Lung (tissue), 12 donors: ENCODE data around the gene PERP. TPM values are rescaled to one million over a fixed set of nuclear protein-coding genes. Genes with fewer than 3 reads are reported as not detected.

Experiments
- ATAC-seq: fragments of 200-7000 bp; cut with Tn5 transposase; one replicate; pipeline ENCODE4 v1.9.1; 2020; ENCODE audit warnings: moderate number of reproducible peaks; ENCODE audit not compliant: insufficient read depth, low FRiP score
- DNase-seq, 3 donors: peaks; one replicate each; pipeline ENCODE4 v3.0.0-alpha.2; 2013 to 2017
- H3K27ac ChIP-seq, 2 donors: one replicate each; pipeline ENCODE4 v1.5.1; 2013; ENCODE audit warnings: mild to moderate bottlenecking in 2 of 2, moderate library complexity in 2 of 2, control low read depth in 1 of 2, inconsistent platforms in 1 of 2, low read depth in 1 of 2, low read length in 1 of 2
- H3K27me3 ChIP-seq, 3 donors: one replicate each; pipeline ENCODE4 v1.5.1; 2013; ENCODE audit warnings: low read length in 2 of 3; ENCODE audit not compliant: control insufficient read depth in 3 of 3, insufficient read depth in 3 of 3
- H3K36me3 ChIP-seq, 4 donors: one replicate each; pipeline ENCODE4 v1.5.1; 2013; ENCODE audit warnings: low read length in 4 of 4, mild to moderate bottlenecking in 1 of 4, moderate library complexity in 1 of 4; ENCODE audit not compliant: control insufficient read depth in 4 of 4, insufficient read depth in 4 of 4
- H3K4me1 ChIP-seq, 5 donors: one replicate each; pipeline ENCODE4 v1.5.1; 2013; ENCODE audit warnings: low read length in 5 of 5, mild to moderate bottlenecking in 2 of 5, moderate library complexity in 1 of 5; ENCODE audit not compliant: control insufficient read depth in 5 of 5, insufficient read depth in 5 of 5
- H3K4me3 ChIP-seq: one replicate; pipeline ENCODE4 v1.5.1; 2013; ENCODE audit warnings: mild to moderate bottlenecking, control low read depth, moderate library complexity
- H3K9ac ChIP-seq, 2 donors: one replicate each; pipeline ENCODE4 v1.5.1; 2013; ENCODE audit warnings: low read length in 2 of 2, control low read depth in 1 of 2; ENCODE audit not compliant: insufficient read depth in 1 of 2
- H3K9me3 ChIP-seq, 4 donors: one replicate each; pipeline ENCODE4 v1.5.1; 2013; ENCODE audit warnings: low read length in 3 of 4, mild to moderate bottlenecking in 1 of 4, moderate library complexity in 1 of 4; ENCODE audit not compliant: control insufficient read depth in 4 of 4, insufficient read depth in 3 of 4
- CTCF ChIP-seq: IDR thresholded peaks from 2 replicates; pipeline ENCODE4 v1.5.1; 2012; ENCODE audit warnings: mild to moderate bottlenecking; ENCODE audit errors: control extremely low read depth, extremely low read depth
- WGBS, 2 donors: extraction: QIAGEN DNeasy Blood & Tissue Kit; methylation state at CpG; one replicate each; pipeline ENCODE4 v1.1.7; 2013; 5-methylcytosine and 5-hydroxymethylcytosine counted together
- polyA plus RNA-seq, 2 donors: library from polyadenylated mRNA; stranded (reverse); fragments of 200-250 nt; gene quantifications; one replicate each; pipeline ENCODE4 v1.2.1, GENCODE V29; 2013
- total RNA-seq, 2 donors: library from RNA; depleted of rRNA in 1 of 2; stranded (reverse); fragments of >200 nt in 1 of 2; gene quantifications; one replicate each; pipeline ENCODE4 v1.2.1, GENCODE V29; 2014 to 2021
- donor health status: control.
- donor health status: control.
- donor health status: Bipolar disorder and iron deficiency.
- donor health status: healthy.
- donor health status: DM: yes; HTN: yes; CAD: no.

Gene PERP
- total and polyA plus RNA-seq, 4 donors: 22.4 to 32.6 (median 27.5) TPM

DNA sequence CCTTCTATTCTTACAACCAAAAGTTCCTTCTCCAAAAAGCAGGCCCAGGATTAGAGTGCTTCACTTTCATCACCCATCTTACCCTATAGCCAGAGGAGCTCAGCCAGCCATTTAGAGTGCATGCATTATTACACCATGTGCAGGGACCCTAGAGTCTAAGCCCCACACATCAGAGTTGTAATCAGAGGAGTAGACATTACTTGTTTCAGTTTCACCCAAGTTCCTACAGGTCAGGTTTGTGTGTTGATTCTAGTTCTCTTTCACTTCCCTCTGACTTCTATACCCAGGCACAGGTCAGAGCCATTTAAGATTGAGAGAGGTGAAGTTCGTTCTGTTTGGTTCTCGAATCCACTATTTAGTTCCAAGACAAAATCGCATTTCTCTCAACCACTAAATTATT is 38.2 kb upstream of the PERP start:
- ATAC-seq: no peak
- Histone ChIP-seq H3K27ac (no peak overlapping the region), H3K9ac (no peak overlapping the region), H3K36me3 (no peaks in the 10 kb centered on the region), H3K9me3 (no peaks in the 10 kb centered on the region), H3K27me3 (no peaks in the 10 kb centered on the region), H3K4me3 (no peak overlapping the region), H3K4me1 (no peaks in the 10 kb centered on the region)
- 91 to 97% methylated on average over 3 of the region's 3 CpGs for WGBS, 2 donors
- no peak for TF ChIP-seq CTCF
- no peak for DNase-seq

- DNase-seq: peak in 1 of 3 donors; percentile 23
- no peak for TF ChIP-seq CTCF
- no peak for ATAC-seq
- no peaks in the 10 kb centered on the region for H3K9me3 ChIP-seq
- no peak overlapping the region for H3K4me3 ChIP-seq
- H3K27me3 ChIP-seq: no peaks in the 10 kb centered on the region
- 74 to 81% methylated on average over 4 of the region's 4 CpGs for WGBS, 2 donors
- H3K4me1 ChIP-seq: no peaks in the 10 kb centered on the region
- H3K36me3 ChIP-seq: no peaks in the 10 kb centered on the region
- no peak overlapping the region for H3K27ac ChIP-seq
- H3K9ac ChIP-seq: no peak overlapping the region
Observed at GRCh38 chr6:138142806-138143205, 35.6 kb upstream of the PERP start.

DNA sequence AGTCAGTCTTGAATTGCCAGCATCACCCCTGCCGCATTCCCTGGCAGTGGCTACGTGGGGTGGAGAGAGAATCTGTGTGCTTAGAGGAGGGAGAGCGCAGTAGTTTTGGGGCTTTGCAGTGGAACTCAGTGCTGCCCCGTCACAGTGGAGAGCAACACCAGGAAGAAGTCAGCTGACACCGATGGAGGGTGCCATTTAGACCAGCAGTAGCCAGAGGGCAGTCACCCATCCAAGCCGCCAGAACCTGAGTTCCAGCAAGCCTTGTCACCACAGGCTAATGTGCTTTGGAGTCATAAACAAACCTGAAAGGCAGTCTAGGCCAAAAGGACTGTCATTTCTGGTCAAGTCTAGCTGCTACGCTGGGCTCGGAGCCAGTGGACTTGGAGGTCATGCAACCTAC is 22.0 kb upstream of the PERP start:
- H3K27ac ChIP-seq: no peak overlapping the region
- no peak overlapping the region for H3K4me3 ChIP-seq
- no peaks in the 10 kb centered on the region for H3K36me3 ChIP-seq
- 95 to 98% methylated on average over 8 of the region's 8 CpGs for WGBS, 2 donors
- H3K27me3 ChIP-seq: no peaks in the 10 kb centered on the region
- no peak overlapping the region for H3K9ac ChIP-seq
- TF ChIP-seq CTCF: no peak
- H3K4me1 ChIP-seq: no peaks in the 10 kb centered on the region
- DNase-seq (no peak), ATAC-seq (no peak)
- no peaks in the 10 kb centered on the region for H3K9me3 ChIP-seq

GRCh38 chr6:138128096-138128495 is 20.9 kb upstream of the PERP start:
- ATAC-seq: no peak
- TF ChIP-seq CTCF: no peak
- WGBS, 2 donors: 92 to 95% methylated on average over 3 of the region's 3 CpGs

More at GRCh38 chr6:138128096-138128495, 20.9 kb upstream of the PERP start:
- H3K4me3 ChIP-seq: no peak overlapping the region
- H3K9ac ChIP-seq: no peak overlapping the region
- DNase-seq: no peak
- H3K27ac ChIP-seq: no peak overlapping the region
- H3K36me3 ChIP-seq: no peaks in the 10 kb centered on the region
- H3K27me3 ChIP-seq: no peaks in the 10 kb centered on the region
- H3K9me3 ChIP-seq: no peaks in the 10 kb centered on the region
- H3K4me1 ChIP-seq: no peaks in the 10 kb centered on the region
